GM18867 (cell line): ENCODE measurements around the gene OGN.
"Not testable (repeated sequence)": the region's sequence is repeated elsewhere in the genome, so short reads cannot be mapped to it uniquely, and the experiment has no call there.

Experiments
- ATAC-seq: cut with Tn5 transposase; IDR thresholded peaks from one replicate; pipeline ENCODE4 v1.9.1; 2021; ENCODE audit warnings: mild to moderate bottlenecking, moderate library complexity; ENCODE audit not compliant: unreplicated experiment

Gene OGN, protein sequence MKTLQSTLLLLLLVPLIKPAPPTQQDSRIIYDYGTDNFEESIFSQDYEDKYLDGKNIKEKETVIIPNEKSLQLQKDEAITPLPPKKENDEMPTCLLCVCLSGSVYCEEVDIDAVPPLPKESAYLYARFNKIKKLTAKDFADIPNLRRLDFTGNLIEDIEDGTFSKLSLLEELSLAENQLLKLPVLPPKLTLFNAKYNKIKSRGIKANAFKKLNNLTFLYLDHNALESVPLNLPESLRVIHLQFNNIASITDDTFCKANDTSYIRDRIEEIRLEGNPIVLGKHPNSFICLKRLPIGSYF

DNA sequence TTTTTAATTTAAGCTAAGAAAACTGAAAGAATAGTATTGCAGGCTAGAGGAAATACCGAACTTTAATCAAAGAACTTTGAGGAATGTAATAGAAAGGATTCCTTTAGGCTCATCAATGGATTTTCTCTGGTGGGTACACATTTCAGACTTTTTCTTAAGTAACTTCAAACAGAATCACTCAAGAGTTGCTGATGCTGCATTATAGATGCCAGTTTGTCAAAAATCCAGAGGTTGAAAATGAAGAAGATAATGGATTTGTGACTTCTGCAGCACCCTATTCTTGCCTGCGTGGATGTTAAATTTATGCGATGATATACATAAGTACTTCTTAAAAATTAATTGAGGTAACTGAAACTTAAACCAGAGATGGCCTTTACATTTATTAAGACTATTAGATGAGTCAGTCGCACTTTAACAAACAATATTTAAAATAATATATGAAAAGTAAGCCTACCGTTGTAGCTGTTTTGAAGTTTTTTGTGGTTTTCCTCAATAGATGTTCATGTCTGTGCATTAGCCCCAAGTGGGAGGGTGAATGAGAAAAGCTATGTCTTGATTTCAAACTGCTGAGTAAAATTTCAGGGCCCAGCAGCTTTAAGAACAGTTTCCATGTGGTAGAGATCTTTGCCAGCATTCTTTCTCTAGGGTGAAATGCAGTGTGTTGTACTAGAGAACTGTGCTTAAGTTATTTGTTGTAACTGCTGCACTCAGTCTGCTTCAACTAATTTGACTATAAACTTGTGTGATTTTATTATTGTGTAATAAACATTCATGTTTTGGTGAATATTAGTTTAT is at the start of gene OGN:
Gene OGN (minus strand): TSS at position 537 of the 795 bp plus-strand sequence. CDS start 1,171 bp downstream, outside the sequence.
- ATAC-seq = no peak

DNA sequence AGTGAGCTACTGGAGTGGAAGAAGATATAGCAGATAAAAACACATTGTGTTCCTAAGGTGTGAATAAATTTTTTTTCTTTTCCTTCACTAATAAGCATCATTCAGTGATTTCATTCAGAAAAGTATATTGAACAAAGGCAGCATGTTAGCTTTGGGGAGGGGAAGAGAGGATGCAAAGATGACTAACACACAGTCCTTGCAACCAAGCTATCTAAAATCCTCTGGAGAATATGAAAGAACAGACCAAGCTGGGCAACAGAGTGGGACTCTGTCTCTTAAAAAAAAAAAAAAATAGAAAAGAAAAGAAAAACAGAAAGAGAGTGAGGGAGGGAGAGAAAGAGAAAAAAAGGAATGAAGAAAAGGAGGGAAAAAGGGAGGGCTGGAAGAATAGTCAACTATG is 42.2 kb upstream of the OGN start:
- no peak for ATAC-seq

DNA sequence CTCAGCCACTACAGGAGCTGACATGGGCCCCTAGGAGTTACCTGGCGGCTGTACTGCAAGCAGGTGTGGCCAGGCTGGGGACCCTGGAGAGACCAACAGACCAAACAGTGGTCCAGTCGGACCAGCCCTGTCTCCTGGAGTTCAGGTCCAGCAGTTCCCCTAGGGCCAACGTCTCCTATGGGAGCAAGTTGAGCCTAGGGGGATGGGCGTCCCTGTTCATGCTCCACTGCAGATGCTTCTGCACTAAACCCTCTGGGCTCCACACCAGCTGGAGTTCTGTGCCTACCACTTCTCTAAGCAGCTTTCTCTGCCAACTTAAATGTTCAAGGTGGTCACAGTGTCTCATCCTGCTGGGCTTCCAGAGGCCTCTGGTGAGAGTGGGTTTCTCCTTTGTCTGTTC is 40.5 kb upstream of the OGN start:
- no peak for ATAC-seq

DNA sequence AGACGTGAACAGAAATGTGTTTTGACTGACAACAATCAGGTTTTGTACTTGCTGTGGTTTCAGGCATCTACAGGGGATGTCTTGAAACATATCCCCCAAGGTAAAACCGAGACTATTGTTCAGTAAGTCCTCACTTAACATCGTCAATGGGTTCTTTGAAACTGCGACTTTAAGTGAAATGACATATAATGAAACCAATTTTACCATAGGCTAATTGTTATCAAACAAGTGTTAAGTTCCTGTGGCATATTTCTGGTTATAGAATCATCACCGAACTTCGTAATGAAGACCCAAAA is 36.3 kb upstream of the OGN start:
- ATAC-seq = no peak

DNA sequence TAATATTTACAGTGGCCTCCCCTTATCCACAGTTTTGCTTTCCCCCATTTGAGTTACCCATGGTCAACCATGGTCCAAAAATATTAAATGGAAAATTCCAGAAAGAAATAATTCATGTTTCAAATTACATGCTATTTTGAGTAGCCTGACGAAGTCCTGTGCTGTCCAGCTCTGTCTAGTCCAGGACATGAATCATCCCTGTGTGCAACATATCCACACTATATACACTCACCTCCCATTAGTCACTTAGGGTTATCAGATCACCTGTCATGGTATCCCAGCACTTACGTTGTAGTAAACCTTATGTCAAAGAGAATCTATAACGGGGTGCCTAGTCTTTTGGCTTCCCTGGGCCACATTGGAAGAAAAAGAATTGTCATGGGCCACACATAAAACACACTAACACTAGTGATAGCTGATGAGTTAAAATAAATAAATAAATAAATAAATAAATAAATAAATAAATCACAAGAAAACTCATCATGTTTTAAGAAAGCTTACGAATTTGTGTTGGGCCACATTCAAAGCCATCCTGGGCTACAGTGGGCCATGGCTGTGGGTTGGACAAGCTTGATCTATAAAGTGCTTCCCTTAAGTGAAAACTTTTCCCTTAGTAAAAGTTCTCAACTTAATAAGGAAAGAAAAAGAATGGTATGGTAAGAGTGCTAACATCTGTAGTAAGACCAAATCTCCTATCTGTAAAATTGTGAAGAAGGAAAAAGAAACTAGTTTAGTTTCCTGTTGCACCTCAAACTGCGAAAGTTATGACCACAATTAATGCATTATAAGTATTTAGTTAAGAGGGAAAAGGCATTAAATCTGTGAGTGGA is 35.8 kb upstream of the OGN start:
- no peak for ATAC-seq

DNA sequence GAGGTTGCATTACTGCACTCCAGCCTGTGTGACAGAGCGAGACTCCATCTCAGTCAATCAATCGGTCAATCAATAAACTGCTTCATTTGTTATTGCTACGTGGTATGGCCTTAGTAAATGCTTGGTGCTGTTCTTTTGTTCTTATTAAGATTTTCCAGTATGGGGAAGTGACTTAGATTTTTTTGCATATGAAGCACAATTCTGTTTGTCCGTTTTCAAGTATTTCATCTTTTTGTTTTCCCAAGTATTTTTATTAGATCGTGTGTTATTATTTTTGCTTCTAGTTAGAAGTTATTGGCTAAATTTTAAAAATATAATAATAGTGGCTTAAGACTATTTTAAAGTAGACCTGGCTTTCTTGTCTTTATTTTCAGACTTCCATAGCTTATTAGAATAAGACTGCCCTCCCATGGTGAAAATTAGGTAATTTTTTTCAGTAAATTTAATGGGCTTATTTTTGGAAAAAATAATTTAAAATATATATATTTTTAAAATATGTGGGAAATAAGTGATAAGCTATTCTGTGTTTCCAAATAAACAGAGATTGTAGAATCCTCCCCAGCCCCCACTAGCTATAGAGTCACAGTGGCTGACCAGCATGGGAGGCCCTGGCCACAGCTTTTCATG is 34.6 kb upstream of the OGN start:
- ATAC-seq = no peak

DNA sequence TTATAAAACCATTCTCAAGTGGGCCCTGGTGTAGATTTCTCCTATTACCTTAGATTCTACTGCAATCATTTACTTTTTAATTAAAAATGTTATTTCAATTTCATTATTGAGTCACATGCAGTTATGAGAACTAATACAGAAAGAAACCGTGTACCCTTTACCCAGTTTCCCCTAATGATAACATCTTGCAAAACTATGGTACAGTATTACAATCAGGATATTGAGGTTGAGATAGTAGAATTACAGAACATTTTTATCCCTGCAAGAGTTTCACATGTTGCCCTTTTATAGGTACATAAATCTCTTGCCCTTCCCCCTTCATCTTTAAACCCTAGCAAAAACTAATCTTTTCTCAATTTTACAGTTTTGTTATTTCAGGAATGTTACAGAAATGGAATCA is 30.9 kb upstream of the OGN start:
- ATAC-seq = no peak

DNA sequence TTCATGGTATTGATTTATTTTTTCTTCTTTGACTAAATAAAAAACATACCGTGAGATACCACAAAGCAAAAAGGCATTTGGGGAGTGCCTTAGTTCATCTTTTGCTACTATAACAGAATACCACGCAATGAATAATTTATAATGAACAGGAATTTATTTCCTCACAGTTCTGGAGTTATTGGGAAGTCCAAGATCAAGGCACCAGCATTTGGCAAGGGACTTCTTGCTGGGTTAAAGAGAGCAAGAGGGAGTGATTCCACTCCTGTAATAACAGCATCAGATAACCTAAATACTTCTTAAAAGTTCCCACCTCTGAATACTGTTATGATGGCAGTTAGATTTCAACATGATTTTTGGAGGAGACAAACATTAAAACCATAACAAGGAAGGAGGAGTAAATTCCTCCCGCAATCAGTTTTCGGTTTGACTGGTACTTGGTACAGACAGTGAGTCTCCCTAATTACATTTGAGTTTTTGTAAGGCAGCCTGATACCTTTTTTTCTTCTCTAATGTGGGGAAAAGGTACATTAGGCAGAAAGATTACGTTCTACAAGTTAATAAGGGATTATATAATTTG is 28.7 kb upstream of the OGN start:
- no peak for ATAC-seq

DNA sequence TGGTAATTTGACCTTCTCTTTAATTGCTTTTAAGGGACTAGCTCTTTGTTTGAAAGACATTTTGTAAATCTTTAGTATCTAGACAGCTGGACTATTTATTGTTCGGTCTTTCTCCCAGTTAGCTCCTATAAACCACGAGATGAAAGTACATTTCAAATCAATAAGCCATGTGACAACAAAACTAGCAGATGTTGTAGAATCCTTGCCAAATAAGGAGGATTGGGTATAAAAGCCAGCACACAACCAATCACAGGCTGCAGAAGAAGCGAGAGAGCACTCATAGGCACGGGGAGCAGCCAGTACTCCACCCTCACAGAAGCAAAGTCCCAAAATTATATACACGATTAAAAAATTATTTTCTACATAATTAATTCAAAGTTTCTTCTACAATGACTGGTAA is 28.0 kb upstream of the OGN start:
- no peak for ATAC-seq

DNA sequence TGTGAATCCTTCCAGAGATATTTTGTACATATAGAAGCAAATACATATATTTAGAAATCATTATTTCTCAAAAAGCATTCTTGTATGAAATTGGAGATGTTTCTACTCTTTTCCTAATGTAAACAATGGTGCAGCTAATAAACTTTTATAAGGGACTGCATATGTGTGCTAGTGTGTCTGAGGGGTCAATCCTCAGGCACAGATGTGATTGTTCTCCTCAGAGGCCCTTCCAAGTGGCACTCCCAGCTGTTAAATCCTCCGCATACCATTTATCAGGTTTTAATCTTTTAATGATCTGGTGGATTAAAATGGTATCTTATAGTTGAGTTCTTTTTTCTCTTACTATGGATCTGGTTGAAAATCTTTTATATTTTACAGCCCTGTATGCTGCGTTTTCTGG is 25.5 kb upstream of the OGN start:
- ATAC-seq = no peak

DNA sequence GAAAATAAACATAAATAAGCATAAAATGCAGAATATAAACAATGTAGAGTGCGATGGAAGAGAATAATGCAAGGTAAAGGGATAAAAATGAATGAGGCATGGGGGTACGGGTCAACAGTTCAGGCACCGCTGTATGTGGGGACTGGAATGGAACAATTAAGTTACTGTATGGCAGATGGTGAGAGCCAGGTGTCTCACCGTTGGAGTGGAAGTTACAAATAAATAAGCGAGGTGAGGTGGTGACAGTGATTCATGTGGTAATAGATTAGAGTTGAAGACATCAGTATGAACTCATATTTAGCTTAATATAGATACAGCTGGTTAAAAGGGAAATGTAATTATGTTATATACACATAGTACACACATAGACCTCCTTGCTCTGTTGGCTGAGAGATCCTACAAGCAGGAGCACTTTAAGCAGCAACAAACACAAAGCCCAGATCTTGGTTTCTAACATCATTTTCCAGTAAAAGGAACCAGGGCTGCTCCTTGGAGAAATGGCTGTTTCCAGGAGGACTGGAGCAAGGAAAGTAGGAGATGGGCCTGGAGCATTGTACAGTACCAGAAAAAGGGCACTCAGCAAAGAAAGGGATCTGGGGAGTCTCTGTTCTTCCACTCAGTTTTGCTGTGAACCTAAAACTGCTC is 22.2 kb upstream of the OGN start:
- no peak for ATAC-seq

DNA sequence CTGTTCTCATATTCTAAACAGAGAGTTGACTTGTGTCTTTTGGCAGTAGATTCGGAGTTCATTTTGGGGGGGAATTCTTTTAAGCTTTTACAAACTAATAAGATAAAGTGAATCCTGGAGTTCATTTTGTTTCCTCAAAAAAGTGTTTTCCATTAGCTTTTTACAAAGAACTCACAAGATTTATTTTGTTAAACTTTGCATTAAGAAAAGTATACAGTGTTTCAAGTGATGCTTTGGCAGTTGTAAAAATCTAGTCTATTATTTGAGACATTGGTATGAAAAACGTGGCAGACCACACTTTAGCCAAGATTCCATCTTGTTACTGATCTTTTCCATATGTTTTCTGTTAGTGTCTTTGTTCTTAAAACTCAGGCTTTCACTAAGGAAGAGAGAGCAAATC is 21.1 kb upstream of the OGN start:
- no peak for ATAC-seq

DNA sequence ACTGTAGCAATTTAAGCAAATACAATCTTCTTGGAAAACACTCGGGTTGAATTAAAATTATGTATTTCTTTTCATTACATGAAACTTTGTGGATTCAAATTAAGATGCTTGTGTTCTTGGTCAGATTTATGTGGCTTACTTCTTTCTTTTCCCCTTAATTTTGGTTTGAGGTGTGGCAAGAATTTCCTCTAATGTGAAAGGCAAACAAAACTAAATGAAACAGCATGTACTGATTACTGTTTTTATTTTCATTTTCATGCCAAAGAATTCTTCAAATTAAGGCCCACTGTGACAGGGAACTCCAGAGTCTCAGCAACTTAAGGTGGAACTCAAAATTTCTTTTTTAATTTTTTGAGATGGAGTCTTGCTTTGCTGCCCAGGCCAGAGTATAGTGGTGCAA is 20.0 kb upstream of the OGN start, which contains the start of gene OMD:
Gene OMD (minus strand): TSS at position 132 of the 400 bp plus-strand sequence. CDS start 6,913 bp downstream, outside the sequence.
- no peak for ATAC-seq

DNA sequence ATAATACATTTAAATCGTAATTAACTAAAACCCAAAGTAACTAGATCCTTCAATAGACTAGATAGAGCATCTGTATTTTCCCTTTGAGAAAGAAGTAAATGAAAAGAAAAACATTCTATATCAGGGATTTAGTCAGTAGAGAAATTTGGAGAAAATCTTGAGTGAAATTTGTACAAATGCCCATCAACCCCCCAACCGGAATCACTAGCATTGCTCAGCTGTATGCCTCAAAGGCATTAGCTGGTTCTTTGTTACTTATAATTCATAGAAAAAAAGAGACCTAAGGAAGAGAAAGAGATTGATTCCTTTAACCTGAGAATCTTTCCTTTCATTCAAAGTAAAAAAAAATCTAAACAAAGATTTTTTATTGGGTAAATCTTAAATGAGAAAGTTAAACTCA is 19.2 kb upstream of the OGN start:
- ATAC-seq = no peak

DNA sequence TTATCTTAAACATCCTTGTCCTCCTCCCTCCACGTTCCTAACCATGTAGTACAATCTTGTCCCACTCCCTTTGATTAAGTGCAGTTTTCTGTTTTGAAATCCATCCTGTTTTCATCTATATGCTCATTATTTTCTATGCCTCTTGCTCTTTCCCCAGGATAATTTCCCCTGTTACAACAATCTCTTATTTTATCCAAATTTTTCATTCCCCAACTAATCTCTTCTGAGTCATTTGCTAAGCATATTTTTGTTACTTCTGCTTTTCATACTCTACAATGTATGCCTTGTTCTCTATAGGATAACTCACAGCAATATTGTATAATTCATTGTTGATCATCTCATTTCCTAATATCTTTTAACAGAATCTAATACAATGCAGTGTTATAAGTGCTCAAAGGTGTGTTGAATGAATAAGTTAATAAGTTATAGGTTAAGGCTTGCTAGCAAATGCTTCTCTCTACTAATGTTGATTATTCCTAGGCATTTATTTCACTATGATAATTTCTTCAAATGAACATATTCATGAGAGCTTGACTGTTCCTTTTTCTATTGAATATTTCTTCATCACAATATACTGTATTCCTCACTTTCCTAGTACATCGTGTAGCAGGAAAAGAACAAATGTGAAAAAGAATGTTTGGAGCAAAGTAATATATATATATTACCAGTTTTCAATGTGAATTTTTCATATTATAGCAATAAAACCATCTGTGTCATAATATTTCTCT is 18.4 kb upstream of the OGN start:
- ATAC-seq = no peak

DNA sequence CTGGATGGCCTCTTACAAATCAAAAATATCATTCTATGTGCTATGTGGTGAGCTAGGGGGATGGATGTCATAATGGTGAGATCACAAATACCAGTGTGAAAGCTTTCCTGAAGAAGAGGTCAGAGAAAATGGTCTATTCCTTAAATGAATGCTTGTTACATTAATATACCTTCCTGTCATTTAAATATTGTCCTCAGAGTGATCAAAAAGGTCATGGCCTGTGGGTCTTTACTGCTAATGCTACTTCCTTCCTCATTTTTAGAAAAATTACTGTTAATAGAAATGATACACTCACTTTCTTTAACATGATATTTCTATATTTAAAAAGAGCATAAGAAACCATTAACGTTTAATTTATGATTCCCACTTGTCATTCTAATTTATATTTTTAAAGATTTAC is 10.2 kb upstream of the OGN start:
- ATAC-seq = no peak

DNA sequence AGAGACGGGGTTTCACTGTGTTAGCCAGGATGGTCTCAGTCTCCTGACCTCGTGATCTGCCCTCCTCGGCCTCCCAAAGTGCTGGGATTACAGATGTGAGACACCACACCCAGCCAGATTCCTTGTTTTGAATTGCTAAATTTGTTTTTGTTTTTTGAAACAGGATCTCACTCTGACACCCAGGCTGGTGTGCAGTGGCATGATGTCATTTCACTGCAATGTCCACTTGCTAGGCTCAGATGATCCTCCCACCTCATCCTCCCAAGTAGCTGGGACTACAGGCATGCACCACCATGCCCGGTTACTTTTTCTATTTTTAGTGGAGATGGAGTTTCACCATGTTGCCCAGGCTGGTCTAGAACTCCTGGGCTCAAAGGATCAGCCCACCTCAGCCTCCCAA is 6.8 kb upstream of the OGN start:
- ATAC-seq = not testable (repeated sequence)

DNA sequence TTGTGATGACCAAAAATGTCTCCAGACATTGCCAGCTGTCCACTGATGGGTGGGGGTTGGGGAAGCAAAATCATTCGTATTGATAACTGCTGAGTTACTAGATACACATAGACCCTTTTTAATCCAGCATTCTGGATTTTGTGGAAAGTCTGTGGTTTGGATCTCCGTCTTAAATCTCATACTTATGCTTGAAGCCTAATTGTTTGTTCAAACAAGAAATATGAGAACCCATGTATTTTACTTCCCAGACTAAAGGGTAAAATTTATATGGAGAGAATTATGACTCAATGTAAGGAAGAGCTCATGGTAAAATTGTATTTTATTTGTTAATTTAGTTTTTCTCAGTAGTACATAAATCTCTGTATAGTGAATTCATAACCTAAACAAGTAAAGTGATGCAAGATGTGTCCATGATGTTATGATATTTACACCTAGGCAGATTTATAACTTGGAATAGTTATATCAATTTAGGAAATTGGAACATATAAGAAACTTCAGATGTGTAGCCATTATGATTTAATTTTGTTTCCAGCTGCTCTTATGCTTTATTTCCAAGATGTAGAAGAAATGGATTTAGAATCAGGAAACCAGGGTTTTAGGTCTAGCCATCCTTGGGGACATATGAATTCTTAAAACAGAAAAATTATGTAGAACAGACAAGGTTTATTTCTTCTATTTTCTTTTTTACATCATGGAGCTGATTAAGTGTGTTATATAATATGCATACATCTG is 4.5 kb upstream of the OGN start:
- no peak for ATAC-seq

DNA sequence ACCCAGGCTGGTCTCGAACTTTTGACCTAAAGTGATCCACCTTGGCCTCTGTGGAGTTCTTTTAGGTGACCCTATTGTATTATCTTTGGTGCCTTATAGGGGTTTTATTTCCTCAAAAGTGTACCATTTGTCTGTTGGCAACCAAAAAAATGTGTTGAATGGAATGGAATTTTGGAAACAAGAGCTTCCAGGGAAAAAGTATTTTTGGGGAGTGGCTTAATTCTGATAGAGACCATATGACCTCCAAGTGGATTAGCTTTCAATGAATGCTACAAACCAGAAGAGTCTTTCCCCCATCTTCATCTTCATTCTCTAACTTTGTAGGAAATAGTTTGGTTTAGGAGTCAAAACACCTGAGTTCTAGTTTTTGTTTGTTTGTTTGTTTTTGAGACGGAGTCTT is 3.4 kb upstream of the OGN start:
- ATAC-seq = no peak
